Gastrocnemius medialis (tissue), 4 donors: ENCODE results near the gene ENPP3.

Experiments used
- CTCF ChIP-seq, 5 experiments: fragments of 450-650 bp in 3 of 5; fragments of 200-600 bp in 2 of 5; sonication (generic) in 2 of 5; IDR thresholded peaks in 4 of 5; conservative IDR thresholded peaks in 1 of 5; 1 replicate in 4 of 5; 2 replicates in 1 of 5; pipeline ENCODE4 v1.5.1; 2016 to 2019; ENCODE audit warnings: antibody characterized with exemption in 5 of 5, mild to moderate bottlenecking in 3 of 5, moderate library complexity in 3 of 5
- POLR2A ChIP-seq, 2 donors: fragments of 450-650 bp; IDR thresholded peaks; one replicate each; pipeline ENCODE4 v1.6.1; 2017; ENCODE audit warnings: antibody characterized with exemption in 2 of 2, mild to moderate bottlenecking in 2 of 2, moderate library complexity in 2 of 2

GRCh38 chr6:131692031-131692430 is 54.9 kb downstream of the ENPP3 start:
- no peak for TF ChIP-seq CTCF (IDR thresholded peaks at IDR 0.05 in 4 of 5, conservative IDR thresholded peaks at IDR 0.05 in 1 of 5)
- TF ChIP-seq POLR2A (IDR thresholded peaks at IDR 0.05), result no peak
